Ramos (cell line): ENCODE measurements around the gene BRMS1.
"Not testable (repeated sequence)": the region's sequence is repeated elsewhere in the genome, so short reads cannot be mapped to it uniquely, and the experiment has no call there.

Source experiments
- in situ Hi-C: fragments of 300-500 bp; cut with MboI; formaldehyde crosslinking; loops from one replicate; pipeline ENCODE4 v1.14.3; 2022; ENCODE audit warnings: low sequenced_read_pairs; ENCODE audit not compliant: unreplicated experiment

Gene BRMS1

GRCh38 chr11:66326261-66327111 lies 18.4 kb downstream of the BRMS1 start:
- in situ Hi-C loops: no loop called here

GRCh38 chr11:66325263-66325671 lies 19.6 kb downstream of the BRMS1 start:
- in situ Hi-C loops: no loop called here

GRCh38 chr11:66324664-66325063 lies 20.2 kb downstream of the BRMS1 start:
- in situ Hi-C loops: no loop called here

- in situ Hi-C loops: no loop called here
Measured at GRCh38 chr11:66323684-66324083, 21.2 kb downstream of the BRMS1 start.

- in situ Hi-C loops: no loop called here
Measured at GRCh38 chr11:66322732-66323427, 22.0 kb downstream of the BRMS1 start.

GRCh38 chr11:66321606-66322005 lies 23.3 kb downstream of the BRMS1 start:
- in situ Hi-C loops: no loop called here

- in situ Hi-C loops: not testable (repeated sequence)
Measured at GRCh38 chr11:66320748-66321147, 24.2 kb downstream of the BRMS1 start.

GRCh38 chr11:66320289-66320688 lies 24.6 kb downstream of the BRMS1 start:
- in situ Hi-C loops: not testable (repeated sequence)

- in situ Hi-C loops: no loop called here
Measured at GRCh38 chr11:66318600-66318970, 26.3 kb downstream of the BRMS1 start.

GRCh38 chr11:66317723-66318599 lies 26.9 kb downstream of the BRMS1 start:
- in situ Hi-C loops: no loop called here

GRCh38 chr11:66317322-66317722 lies 27.6 kb downstream of the BRMS1 start:
- in situ Hi-C loops: no loop called here

GRCh38 chr11:66316849-66317251 lies 28.1 kb downstream of the BRMS1 start, which contains the start of gene CD248:
CD248 (minus strand) TSS chr11:66317044; CDS start chr11:66317027, 17 bp downstream.
- in situ Hi-C loops: no loop called here

GRCh38 chr11:66315921-66316811 lies 28.7 kb downstream of the BRMS1 start:
- in situ Hi-C loops: no loop called here

- in situ Hi-C loops: no loop called here
Measured at GRCh38 chr11:66315498-66315885, 29.4 kb downstream of the BRMS1 start.

GRCh38 chr11:66314561-66315497 lies 30.1 kb downstream of the BRMS1 start:
- in situ Hi-C loops: no loop called here

- in situ Hi-C loops: no loop called here
Measured at GRCh38 chr11:66314186-66314501, 30.8 kb downstream of the BRMS1 start.

- in situ Hi-C loops: no loop called here
Measured at GRCh38 chr11:66313321-66314185, 31.4 kb downstream of the BRMS1 start.
